ENCODE results near the gene NHERF1.

DNA sequence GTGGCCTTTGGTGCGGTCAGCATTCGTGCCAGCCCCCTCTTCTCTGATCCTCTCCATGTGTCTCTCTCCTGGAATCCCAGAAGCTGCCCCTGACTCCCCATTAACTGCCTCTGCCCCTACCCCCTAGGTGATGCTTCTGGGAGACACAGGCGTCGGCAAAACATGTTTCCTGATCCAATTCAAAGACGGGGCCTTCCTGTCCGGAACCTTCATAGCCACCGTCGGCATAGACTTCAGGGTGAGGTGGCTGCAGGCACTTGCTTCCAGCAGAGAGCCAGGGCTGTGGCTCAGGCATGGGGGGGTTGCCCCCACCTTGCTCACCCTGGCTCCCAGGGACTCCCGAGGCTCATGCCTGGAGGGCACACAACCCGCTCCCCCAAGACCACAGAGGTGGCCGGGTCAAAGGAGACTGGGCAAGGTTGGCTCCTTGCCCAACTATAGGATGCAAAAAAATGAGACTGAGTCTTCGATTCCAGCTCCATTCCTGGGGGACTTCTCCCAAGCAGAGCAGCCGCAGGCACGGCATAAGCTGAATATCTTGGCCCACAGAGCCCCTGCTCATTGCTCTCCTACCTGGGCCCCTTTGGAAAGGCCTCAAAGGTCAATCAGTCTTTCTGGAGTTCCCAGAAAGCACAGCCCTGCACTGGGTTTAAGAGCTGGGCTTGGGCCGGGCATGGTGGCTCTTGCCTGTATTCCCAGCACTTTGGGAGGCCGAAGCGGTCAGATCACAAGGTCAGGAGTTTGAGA, 7.6 kb upstream of the NHERF1 start:
- TF ChIP-seq GABPA (IDR thresholded peaks at IDR 0.05; ENCODE audit: low read depth) (no peak), EZH2phosphoT487 (IDR thresholded peaks at IDR 0.05; ENCODE audit: borderline replicate concordance, low read depth) (no peak), RAD21 (IDR thresholded peaks at IDR 0.05; ENCODE audit: low read length) (no peak)

All from SK-N-SH (cell line).